ENCODE results near the gene ADCY1. TPM values are rescaled to one million over a fixed set of nuclear protein-coding genes. Genes with fewer than 3 reads are reported as not detected.

Gene ADCY1
- polyA plus RNA-seq, 1 donor (not counting 4 experiments of a cell fraction or from before 2014, with no cell fraction given) = 0.54 TPM

DNA sequence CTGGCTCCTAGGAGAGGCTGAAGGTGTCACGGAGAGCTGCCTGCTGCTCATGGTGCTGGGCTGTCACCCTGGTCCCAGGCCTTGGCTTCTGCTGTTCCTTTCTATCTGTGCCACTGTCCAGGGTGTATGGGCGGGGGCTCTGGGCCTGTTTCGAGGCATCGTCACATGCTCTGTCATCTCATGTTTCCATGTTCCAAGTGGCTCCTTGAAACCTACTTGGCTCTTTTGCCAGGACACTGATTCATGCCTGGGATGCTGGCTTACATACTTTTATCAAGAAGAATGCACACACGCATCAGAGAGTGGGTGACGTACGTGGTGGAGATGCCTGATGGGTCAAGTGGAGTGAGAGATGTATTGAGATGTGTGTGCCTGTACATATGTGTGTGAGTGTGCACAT is 50.9 kb downstream of the ADCY1 start:
- Histone ChIP-seq H4K20me1 (ENCODE audit: control insufficient read depth, extremely low read depth, insufficient read depth, low read length) (no peaks in the 10 kb centered on the region), H3K4me2 (ENCODE audit: control insufficient read depth, extremely low read depth, insufficient read depth, low read depth, low read length) (no peak overlapping the region), H3K9me3 (ENCODE audit: control insufficient read depth, low read depth, low read length) (no peaks in the 10 kb centered on the region), H3K9me1 (ENCODE audit: control insufficient read depth, extremely low read depth, insufficient read depth, low read length) (no peaks in the 10 kb centered on the region), H3K4me3 (ENCODE audit: control insufficient read depth in 2 of 3, extremely low read depth in 1 of 3, insufficient read depth in 2 of 3, low read depth in 1 of 3, low read length in 3 of 3) (no peak overlapping the region), H3K36me3 (ENCODE audit: control insufficient read depth in 2 of 2, extremely low read depth in 1 of 2, insufficient read depth in 2 of 2, low read length in 2 of 2) (no peaks in the 10 kb centered on the region), H3K27ac (ENCODE audit: control insufficient read depth, insufficient read depth, low read length) (no peak overlapping the region), H3K27me3 (ENCODE audit: control insufficient read depth, extremely low read depth, insufficient read depth, low read length) (no peaks in the 10 kb centered on the region), H3K4me1 (ENCODE audit: control insufficient read depth, extremely low read depth, insufficient read depth, low read length) (no peaks in the 10 kb centered on the region), H3K9ac (ENCODE audit: control insufficient read depth, extremely low read depth, insufficient read depth, low read length) (no peak overlapping the region), H2AFZ (ENCODE audit: control insufficient read depth, low read length) (no peak overlapping the region), H3K79me2 (ENCODE audit: control insufficient read depth, insufficient read depth, low read length) (no peaks in the 10 kb centered on the region)
- TF ChIP-seq, protein P1, sequence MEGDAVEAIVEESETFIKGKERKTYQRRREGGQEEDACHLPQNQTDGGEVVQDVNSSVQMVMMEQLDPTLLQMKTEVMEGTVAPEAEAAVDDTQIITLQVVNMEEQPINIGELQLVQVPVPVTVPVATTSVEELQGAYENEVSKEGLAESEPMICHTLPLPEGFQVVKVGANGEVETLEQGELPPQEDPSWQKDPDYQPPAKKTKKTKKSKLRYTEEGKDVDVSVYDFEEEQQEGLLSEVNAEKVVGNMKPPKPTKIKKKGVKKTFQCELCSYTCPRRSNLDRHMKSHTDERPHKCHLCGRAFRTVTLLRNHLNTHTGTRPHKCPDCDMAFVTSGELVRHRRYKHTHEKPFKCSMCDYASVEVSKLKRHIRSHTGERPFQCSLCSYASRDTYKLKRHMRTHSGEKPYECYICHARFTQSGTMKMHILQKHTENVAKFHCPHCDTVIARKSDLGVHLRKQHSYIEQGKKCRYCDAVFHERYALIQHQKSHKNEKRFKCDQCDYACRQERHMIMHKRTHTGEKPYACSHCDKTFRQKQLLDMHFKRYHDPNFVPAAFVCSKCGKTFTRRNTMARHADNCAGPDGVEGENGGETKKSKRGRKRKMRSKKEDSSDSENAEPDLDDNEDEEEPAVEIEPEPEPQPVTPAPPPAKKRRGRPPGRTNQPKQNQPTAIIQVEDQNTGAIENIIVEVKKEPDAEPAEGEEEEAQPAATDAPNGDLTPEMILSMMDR (optimal IDR thresholded peaks at IDR 0.05 in 1 of 3, IDR thresholded peaks at IDR 0.05 in 1 of 3, conservative IDR thresholded peaks at IDR 0.05 in 1 of 3; ENCODE audit: extremely low read depth in 1 of 3, insufficient read depth in 2 of 3, low read length in 3 of 3) = no peak
- TF ChIP-seq EZH2 (IDR thresholded peaks at IDR 0.05; ENCODE audit: low read length) = no peak
- FAIRE-seq = no peak
- dilution Hi-C loops (cut with MboI; ENCODE audit: extremely low pct_ligation_motif_present, low sequenced_read_pairs) = no loop called here
- no peak for DNase-seq (ENCODE audit: low read depth, low spot score)

DNA sequence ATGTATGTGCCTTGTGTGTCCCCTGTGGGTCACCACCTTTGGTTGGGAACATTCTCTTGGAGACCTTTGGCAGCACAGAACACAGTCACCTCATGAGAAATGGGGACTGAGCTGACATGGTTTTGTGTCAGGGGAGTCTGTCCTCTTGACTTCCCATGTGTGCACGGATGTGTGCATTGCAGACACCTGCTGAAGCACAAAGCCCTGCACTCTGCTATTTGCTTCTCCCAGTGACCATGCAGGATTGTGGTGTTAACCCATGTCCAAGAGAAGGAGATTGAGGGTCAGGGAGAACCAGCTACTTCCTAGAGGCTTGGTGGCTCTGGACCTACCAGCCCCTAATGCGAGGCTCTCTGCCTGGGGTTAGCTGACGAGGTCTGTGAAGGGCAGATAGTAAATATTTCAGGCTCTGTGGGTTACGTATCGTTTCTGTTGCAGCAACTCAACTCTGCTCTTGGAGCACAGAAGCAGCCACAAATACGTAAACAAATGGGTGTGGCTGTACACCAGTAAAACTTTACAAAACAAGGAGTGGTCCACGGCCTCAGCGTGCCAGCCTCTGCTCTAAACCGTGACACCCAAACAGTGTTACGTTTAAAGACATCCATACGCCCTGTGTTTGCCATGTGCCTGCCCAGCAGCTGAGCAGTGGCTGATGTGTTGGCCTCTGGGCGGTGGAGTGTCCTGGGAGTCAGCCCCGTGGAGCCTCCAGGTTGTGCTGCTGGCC is 51.7 kb downstream of the ADCY1 start:
- Histone ChIP-seq H3K9me3 (ENCODE audit: control insufficient read depth, low read depth, low read length) (no peaks in the 10 kb centered on the region), H3K27ac (ENCODE audit: control insufficient read depth, insufficient read depth, low read length) (no peak overlapping the region), H2AFZ (ENCODE audit: control insufficient read depth, low read length) (no peak overlapping the region), H3K4me2 (ENCODE audit: control insufficient read depth, extremely low read depth, insufficient read depth, low read depth, low read length) (no peak overlapping the region), H3K79me2 (ENCODE audit: control insufficient read depth, insufficient read depth, low read length) (no peaks in the 10 kb centered on the region), H3K27me3 (ENCODE audit: control insufficient read depth, extremely low read depth, insufficient read depth, low read length) (no peaks in the 10 kb centered on the region), H3K9me1 (ENCODE audit: control insufficient read depth, extremely low read depth, insufficient read depth, low read length) (no peaks in the 10 kb centered on the region), H3K4me3 (ENCODE audit: control insufficient read depth in 2 of 3, extremely low read depth in 1 of 3, insufficient read depth in 2 of 3, low read depth in 1 of 3, low read length in 3 of 3) (no peak overlapping the region), H3K9ac (ENCODE audit: control insufficient read depth, extremely low read depth, insufficient read depth, low read length) (no peak overlapping the region), H3K36me3 (ENCODE audit: control insufficient read depth in 2 of 2, extremely low read depth in 1 of 2, insufficient read depth in 2 of 2, low read length in 2 of 2) (no peaks in the 10 kb centered on the region), H4K20me1 (ENCODE audit: control insufficient read depth, extremely low read depth, insufficient read depth, low read length) (no peaks in the 10 kb centered on the region), H3K4me1 (ENCODE audit: control insufficient read depth, extremely low read depth, insufficient read depth, low read length) (no peaks in the 10 kb centered on the region)
- dilution Hi-C loops (cut with MboI; ENCODE audit: extremely low pct_ligation_motif_present, low sequenced_read_pairs) = no loop called here
- no peak for FAIRE-seq
- no peak for DNase-seq (ENCODE audit: low read depth, low spot score)
- TF ChIP-seq EZH2 (IDR thresholded peaks at IDR 0.05; ENCODE audit: low read length) = no peak
- TF ChIP-seq, protein P1 (optimal IDR thresholded peaks at IDR 0.05 in 1 of 3, IDR thresholded peaks at IDR 0.05 in 1 of 3, conservative IDR thresholded peaks at IDR 0.05 in 1 of 3; ENCODE audit: extremely low read depth in 1 of 3, insufficient read depth in 2 of 3, low read length in 3 of 3) = no peak
